Endothelial cell (in vitro differentiated cells): ENCODE results near the gene JAML. TPM values are rescaled to one million over a fixed set of nuclear protein-coding genes. Genes with fewer than 3 reads are reported as not detected.

Experiments used
- DNase-seq: peaks from one replicate; pipeline ENCODE4 v3.0.0; 2021; ENCODE audit warnings: low spot score
- H3K27ac Mint-ChIP-seq: one replicate; pipeline ENCODE4 v1.8.0; 2021; ENCODE audit warnings: mixed read lengths, inconsistent platforms; ENCODE audit not compliant: unreplicated experiment
- H3K27me3 Mint-ChIP-seq: one replicate; pipeline ENCODE4 v1.8.0; 2021; ENCODE audit warnings: mild to moderate bottlenecking, moderate library complexity, mixed read lengths, inconsistent platforms; ENCODE audit not compliant: unreplicated experiment
- H3K36me3 Mint-ChIP-seq: one replicate; pipeline ENCODE4 v1.8.0; 2021; ENCODE audit warnings: mild to moderate bottlenecking, low read depth, mixed read lengths, inconsistent platforms; ENCODE audit not compliant: unreplicated experiment
- H3K4me1 Mint-ChIP-seq: one replicate; pipeline ENCODE4 v1.8.0; 2021; ENCODE audit warnings: mild to moderate bottlenecking, mixed read lengths, inconsistent platforms; ENCODE audit not compliant: unreplicated experiment
- H3K4me3 Mint-ChIP-seq: one replicate; pipeline ENCODE4 v1.8.0; 2021; ENCODE audit warnings: mild to moderate bottlenecking, mixed read lengths, inconsistent platforms; ENCODE audit not compliant: unreplicated experiment
- H3K9me3 Mint-ChIP-seq: one replicate; pipeline ENCODE4 v1.8.0; 2021; ENCODE audit warnings: mixed read lengths, inconsistent platforms; ENCODE audit not compliant: unreplicated experiment
- total RNA-seq: library from RNA; stranded (reverse); fragmentation: NEBNext Ultra II Directional; extraction: Animal tissue kit (Norgen Biotek cat#: 25700); gene quantifications from one replicate; pipeline ENCODE4 v1.2.1, GENCODE V29; 2021; ENCODE audit not compliant: unreplicated experiment
- TF ChIP-seq, protein P1 (sequence below): fragments of 200-600 bp; sonication (generic); IDR thresholded peaks from one replicate; pipeline ENCODE4 v1.5.0; 2021; ENCODE audit warnings: antibody characterized with exemption; ENCODE audit not compliant: unreplicated experiment

Gene JAML
- total RNA-seq, 1 donor from 2014 or later = 0.31 TPM

DNA sequence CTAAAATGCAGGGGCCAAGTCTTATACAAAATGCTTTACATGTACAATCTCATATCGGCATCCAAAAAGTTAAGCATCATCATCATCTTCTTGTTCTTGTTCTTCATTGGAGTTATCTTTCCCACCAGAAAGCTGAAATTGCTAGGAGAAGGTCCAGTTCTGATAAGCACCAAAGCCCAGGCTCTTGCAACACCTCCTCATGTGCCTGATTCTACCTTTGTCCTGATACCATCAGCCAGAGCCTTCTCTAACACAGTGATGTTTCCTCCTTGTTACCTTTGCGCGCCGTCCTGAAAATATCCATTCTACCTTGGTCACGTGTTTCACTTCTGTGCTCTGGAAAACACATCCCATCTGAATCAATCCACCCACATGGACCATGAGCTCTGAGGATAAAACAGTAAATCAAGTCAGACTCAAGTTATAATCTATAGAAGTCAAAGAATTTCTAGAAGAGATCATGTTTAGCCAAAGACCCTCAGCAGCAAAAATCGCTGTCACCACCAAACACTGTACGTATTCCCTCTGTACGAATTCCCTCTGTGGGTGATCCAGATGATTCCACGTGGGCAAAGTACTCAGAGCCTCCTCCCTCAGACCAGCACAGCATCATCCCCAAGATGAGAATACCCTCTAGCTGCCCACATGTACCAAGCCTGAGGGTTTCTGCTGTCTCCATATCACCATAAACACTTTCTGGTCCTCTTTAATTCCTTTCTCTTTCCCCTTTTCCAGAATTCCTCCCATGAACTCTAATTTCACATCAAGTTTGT lies 19.0 kb downstream of the JAML start:
- TF ChIP-seq, protein P1, sequence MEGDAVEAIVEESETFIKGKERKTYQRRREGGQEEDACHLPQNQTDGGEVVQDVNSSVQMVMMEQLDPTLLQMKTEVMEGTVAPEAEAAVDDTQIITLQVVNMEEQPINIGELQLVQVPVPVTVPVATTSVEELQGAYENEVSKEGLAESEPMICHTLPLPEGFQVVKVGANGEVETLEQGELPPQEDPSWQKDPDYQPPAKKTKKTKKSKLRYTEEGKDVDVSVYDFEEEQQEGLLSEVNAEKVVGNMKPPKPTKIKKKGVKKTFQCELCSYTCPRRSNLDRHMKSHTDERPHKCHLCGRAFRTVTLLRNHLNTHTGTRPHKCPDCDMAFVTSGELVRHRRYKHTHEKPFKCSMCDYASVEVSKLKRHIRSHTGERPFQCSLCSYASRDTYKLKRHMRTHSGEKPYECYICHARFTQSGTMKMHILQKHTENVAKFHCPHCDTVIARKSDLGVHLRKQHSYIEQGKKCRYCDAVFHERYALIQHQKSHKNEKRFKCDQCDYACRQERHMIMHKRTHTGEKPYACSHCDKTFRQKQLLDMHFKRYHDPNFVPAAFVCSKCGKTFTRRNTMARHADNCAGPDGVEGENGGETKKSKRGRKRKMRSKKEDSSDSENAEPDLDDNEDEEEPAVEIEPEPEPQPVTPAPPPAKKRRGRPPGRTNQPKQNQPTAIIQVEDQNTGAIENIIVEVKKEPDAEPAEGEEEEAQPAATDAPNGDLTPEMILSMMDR = no peak
- H3K27ac Mint-ChIP-seq = no peak overlapping the region

DNA sequence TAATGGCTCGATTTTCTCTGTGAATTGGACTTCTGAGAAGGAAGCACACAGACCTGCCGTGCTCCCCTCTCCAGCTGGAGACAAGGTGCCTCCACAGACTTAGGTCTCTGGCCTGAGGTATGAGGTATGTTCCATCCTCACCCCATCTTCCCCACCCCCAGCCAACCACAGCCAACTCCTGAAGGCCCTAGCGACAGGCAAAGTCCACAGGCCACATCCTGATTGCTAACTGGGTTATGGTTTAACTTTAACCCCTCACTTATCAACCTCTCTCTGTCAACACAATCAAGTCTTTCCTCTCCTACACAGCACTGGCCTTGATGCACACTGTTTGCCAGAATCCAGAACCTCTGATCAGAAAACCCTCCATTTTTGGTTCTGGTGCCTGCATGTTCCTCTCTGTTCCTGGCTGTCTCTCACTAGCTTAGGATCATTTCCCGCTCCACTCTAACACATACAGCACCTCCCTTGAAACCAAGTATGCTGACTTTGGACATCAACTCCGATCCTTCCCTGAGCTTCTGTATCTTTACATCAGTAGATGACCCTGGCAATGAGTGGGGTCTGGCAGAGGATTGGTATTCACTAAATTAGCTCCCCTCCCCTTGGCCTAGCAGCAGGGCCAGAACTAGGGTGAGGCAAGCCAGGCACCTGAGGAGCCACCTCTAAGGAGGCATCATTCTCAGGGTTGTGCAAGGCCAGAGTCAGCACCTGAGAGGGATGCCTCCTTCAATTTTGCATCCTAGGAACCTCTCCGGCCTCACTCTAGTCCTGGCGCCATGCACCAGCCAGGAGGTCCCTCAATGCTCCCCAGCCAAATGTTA lies 22.0 kb downstream of the JAML start:
- Mint-ChIP-seq H3K27me3 (no peaks in the 10 kb centered on the region), H3K4me1 (peaks cover 9% of the 10 kb centered on the region), H3K27ac (no peak overlapping the region), H3K9me3 (no peaks in the 10 kb centered on the region), H3K36me3 (no peaks in the 10 kb centered on the region), H3K4me3 (no peak overlapping the region)
- TF ChIP-seq, protein P1 = no peak
- no peak for DNase-seq

More for the DNA sequence above, 19.0 kb downstream of the JAML start:
- H3K9me3 Mint-ChIP-seq = no peaks in the 10 kb centered on the region
- no peak overlapping the region for H3K4me3 Mint-ChIP-seq
- no peaks in the 10 kb centered on the region for H3K36me3 Mint-ChIP-seq
- no peak for DNase-seq
- no peaks in the 10 kb centered on the region for H3K27me3 Mint-ChIP-seq
- peaks cover 11% of the 10 kb centered on the region for H3K4me1 Mint-ChIP-seq

DNA sequence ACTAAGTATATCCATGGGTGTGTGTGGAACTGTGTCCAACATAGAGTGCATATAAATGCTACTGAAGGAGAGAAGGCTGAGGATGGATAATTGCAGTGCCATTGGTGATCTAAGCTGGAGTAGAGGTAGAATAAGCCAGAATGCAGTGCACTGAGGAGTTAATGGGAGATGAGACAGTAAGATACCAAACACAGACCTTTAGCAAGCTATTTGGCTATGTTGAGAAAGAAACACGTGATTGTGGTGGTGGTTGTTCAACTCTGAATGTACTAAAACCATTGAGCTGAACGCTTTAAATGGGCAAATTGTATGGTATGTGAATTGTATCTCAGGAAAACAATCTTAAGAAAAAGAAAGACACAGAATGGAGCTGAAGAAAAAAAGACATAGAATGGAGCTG lies 22.8 kb downstream of the JAML start:
- TF ChIP-seq, protein P1 = no peak

DNA sequence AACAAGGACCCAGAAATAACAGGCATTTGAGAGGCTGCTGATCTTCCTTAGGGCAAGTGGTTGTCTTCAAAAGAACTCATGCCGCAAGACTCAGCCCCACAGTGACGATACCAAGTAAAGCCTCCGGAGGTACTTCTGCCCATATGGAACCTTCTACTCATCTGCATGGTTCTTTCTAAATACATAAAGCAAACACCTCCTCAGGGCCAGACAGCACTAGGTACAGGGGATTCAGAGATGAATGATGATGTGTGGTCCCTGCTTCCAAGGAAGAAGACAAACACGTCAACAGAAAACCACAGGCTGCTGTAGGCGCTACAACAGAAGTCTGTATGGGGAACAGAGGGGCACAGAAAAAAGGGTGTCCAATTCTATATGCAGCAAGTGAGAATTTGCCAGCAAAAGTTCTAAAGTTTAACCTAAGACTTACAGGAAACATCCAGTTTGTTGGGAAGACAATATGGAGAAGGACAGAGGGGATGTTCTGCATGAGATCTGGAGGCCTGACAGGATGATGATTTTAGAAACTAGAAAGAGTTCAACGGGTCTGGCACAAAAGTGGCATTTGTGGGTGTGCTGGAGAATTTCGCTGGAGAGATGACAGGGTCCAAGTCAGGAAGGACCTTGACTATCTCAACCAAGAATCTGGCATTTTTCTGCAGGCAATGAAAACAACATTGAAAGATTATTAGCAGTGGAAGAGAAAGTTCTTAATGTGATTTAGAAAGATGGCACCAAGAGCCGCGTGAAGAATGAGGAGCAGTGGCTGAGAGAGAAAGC lies 23.7 kb downstream of the JAML start:
- Mint-ChIP-seq H3K27ac (no peak overlapping the region), H3K4me1 (peaks cover 3% of the 10 kb centered on the region), H3K4me3 (no peak overlapping the region), H3K27me3 (no peaks in the 10 kb centered on the region), H3K9me3 (no peaks in the 10 kb centered on the region), H3K36me3 (no peaks in the 10 kb centered on the region)
- no peak for DNase-seq
- TF ChIP-seq, protein P1 = no peak

More for the DNA sequence above, 22.8 kb downstream of the JAML start:
- H3K36me3 Mint-ChIP-seq = no peaks in the 10 kb centered on the region
- H3K27ac Mint-ChIP-seq = no peak overlapping the region
- H3K4me1 Mint-ChIP-seq = peaks cover 9% of the 10 kb centered on the region
- no peaks in the 10 kb centered on the region for H3K9me3 Mint-ChIP-seq
- H3K4me3 Mint-ChIP-seq = no peak overlapping the region
- DNase-seq = no peak
- H3K27me3 Mint-ChIP-seq = no peaks in the 10 kb centered on the region
